SK-N-SH treated with all-trans-retinoic acid at 6 μM for 48 hours (cell line): ENCODE measurements around the gene ELAVL1.

ENCODE experiments used
- CREB5 ChIP-seq: fragments of 250-450 bp; sonication (Bioruptor Pico); IDR thresholded peaks from 2 replicates; pipeline ENCODE4 v1.5.1; 2020; ENCODE audit warnings: low read depth, mild to moderate bottlenecking, moderate library complexity
- ISL1 ChIP-seq: fragments of 250-450 bp; sonication (Bioruptor Pico); IDR thresholded peaks from 2 replicates; pipeline ENCODE4 v2.1.2; 2022; ENCODE audit warnings: mild to moderate bottlenecking, moderate library complexity
- PATZ1 ChIP-seq: fragments of 250-450 bp; sonication (Bioruptor Pico); IDR thresholded peaks from 2 replicates; pipeline ENCODE4 v1.8.0; 2020; ENCODE audit warnings: mild to moderate bottlenecking, moderate library complexity, borderline replicate concordance
- PPARA ChIP-seq: fragments of 250-450 bp; sonication (Bioruptor Pico); IDR thresholded peaks from 2 replicates; pipeline ENCODE4 v1.5.0; 2020; ENCODE audit warnings: mild to moderate bottlenecking, borderline replicate concordance
- RARB ChIP-seq: fragments of 250-450 bp; sonication (Bioruptor Pico); IDR thresholded peaks from 2 replicates; pipeline ENCODE4 v1.8.0; 2021; ENCODE audit warnings: mild to moderate bottlenecking, moderate library complexity
- TCF4 ChIP-seq: fragments of 250-450 bp; sonication (Bioruptor Pico); IDR thresholded peaks from 2 replicates; pipeline ENCODE4 v1.8.0; 2021; ENCODE audit warnings: mild to moderate bottlenecking, moderate library complexity, borderline replicate concordance
- TOX ChIP-seq: fragments of 250-450 bp; sonication (Bioruptor Pico); IDR thresholded peaks from 2 replicates; pipeline ENCODE4 v1.8.0; 2021; ENCODE audit warnings: mild to moderate bottlenecking, moderate library complexity, borderline replicate concordance
- ZNF565 ChIP-seq: fragments of 450-650 bp; formaldehyde crosslinking; conservative IDR thresholded peaks from 2 replicates; pipeline ENCODE4 v1.5.0; 2020; ENCODE audit warnings: low read depth, mild to moderate bottlenecking, moderate library complexity
- ZNF8 ChIP-seq: fragments of 450-650 bp; formaldehyde crosslinking; IDR thresholded peaks from 2 replicates; pipeline ENCODE4 v1.5.0; 2020; ENCODE audit warnings: mild to moderate bottlenecking, moderate library complexity

GRCh38 chr19:7965259-7965841 is 40.1 kb downstream of the ELAVL1 start:
- TF ChIP-seq PATZ1 (CRISPR knock-in tag), result no peak
- TF ChIP-seq RARB (CRISPR knock-in tag), result no peak
- no peak for TF ChIP-seq ZNF8 (CRISPR knock-in tag)
- TF ChIP-seq PPARA (CRISPR knock-in tag), result no peak
- no peak for TF ChIP-seq CREB5 (CRISPR knock-in tag)
- no peak for TF ChIP-seq TOX (CRISPR knock-in tag)
- TF ChIP-seq ZNF565 (CRISPR knock-in tag), result no peak
- no peak for TF ChIP-seq TCF4 (CRISPR knock-in tag)
- no peak for TF ChIP-seq ISL1 (CRISPR knock-in tag)
